ENCODE measurements around the gene CRADD.
A peak's percentile ranks its signal among the peaks of the same experiment; 100 is the strongest.

Gene CRADD

GRCh38 chr12:93790472-93791152, 113.4 kb downstream of the CRADD start:
- H3K27me3 ChIP-seq (replicated peaks): no peaks in the 10 kb centered on the region
- in situ Hi-C loops (cut with HindIII; ENCODE audit: low pct_ligation_motif_present, low sequenced_read_pairs): no loop called here
- TF ChIP-seq, protein P1, sequence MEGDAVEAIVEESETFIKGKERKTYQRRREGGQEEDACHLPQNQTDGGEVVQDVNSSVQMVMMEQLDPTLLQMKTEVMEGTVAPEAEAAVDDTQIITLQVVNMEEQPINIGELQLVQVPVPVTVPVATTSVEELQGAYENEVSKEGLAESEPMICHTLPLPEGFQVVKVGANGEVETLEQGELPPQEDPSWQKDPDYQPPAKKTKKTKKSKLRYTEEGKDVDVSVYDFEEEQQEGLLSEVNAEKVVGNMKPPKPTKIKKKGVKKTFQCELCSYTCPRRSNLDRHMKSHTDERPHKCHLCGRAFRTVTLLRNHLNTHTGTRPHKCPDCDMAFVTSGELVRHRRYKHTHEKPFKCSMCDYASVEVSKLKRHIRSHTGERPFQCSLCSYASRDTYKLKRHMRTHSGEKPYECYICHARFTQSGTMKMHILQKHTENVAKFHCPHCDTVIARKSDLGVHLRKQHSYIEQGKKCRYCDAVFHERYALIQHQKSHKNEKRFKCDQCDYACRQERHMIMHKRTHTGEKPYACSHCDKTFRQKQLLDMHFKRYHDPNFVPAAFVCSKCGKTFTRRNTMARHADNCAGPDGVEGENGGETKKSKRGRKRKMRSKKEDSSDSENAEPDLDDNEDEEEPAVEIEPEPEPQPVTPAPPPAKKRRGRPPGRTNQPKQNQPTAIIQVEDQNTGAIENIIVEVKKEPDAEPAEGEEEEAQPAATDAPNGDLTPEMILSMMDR (IDR thresholded peaks at IDR 0.05; ENCODE audit: low read depth, low read length, missing control alignments): no peak
- H3K27ac ChIP-seq: peak overlapping the region; percentile 67
- H3K36me3 ChIP-seq (replicated peaks): no peaks in the 10 kb centered on the region
- DNase-seq: peak; percentile 94
- H3K4me3 ChIP-seq (ENCODE audit: low read depth, low read length): no peak overlapping the region

DNA sequence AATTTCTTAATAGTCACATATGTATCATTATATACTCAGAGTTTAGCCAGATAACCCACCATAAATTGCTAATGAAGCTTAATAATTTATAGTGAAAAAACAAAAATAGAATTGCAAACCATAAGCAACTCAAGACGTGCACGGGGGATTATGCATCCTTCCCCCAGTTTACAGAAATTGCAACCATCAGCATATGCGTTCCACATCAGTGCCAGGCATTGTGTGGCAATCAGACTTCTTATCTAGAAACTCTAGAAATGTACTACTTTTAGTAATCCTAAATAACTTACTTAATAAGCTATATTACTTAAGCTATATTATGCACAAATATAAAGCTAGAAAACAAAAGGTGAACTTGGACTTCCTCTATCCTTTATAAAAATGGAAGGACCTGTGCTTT, 115.8 kb downstream of the CRADD start:
- in situ Hi-C loops (cut with HindIII; ENCODE audit: low pct_ligation_motif_present, low sequenced_read_pairs): no loop called here
- no peaks in the 10 kb centered on the region for H3K36me3 ChIP-seq (replicated peaks)
- TF ChIP-seq, protein P1 (IDR thresholded peaks at IDR 0.05; ENCODE audit: low read depth, low read length, missing control alignments): no peak
- no peak overlapping the region for H3K4me3 ChIP-seq (ENCODE audit: low read depth, low read length)
- no peaks in the 10 kb centered on the region for H3K27me3 ChIP-seq (replicated peaks)
- no peak overlapping the region for H3K27ac ChIP-seq
- DNase-seq: no peak

DNA sequence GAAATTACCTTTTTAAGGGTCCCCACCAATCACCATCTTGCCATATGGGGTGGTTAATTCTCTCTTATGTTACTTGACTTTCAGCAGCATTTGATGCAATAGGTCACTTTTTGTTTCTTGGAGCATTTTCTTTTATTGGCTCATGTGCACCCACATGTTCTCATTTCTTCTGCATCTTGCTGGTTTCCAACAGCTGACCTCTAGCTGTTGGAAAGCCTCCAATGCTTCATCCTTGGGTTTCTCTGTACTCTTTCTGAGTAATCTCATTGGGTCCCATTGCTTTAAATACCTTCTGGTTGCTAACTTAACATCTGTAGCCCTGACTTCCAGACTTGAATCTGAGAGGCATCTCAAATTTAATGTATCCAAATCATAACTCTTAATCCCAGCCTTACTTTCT, 116.8 kb downstream of the CRADD start:
- in situ Hi-C loops (cut with HindIII; ENCODE audit: low pct_ligation_motif_present, low sequenced_read_pairs): no loop called here
- H3K4me3 ChIP-seq (ENCODE audit: low read depth, low read length): no peak overlapping the region
- DNase-seq: peak; percentile 57
- no peak overlapping the region for H3K27ac ChIP-seq
- TF ChIP-seq, protein P1 (IDR thresholded peaks at IDR 0.05; ENCODE audit: low read depth, low read length, missing control alignments): no peak
- no peaks in the 10 kb centered on the region for H3K27me3 ChIP-seq (replicated peaks)
- H3K36me3 ChIP-seq (replicated peaks): no peaks in the 10 kb centered on the region

- Histone ChIP-seq H3K36me3 (replicated peaks) (no peaks in the 10 kb centered on the region), H3K4me3 (ENCODE audit: low read depth, low read length) (no peak overlapping the region), H3K27me3 (replicated peaks) (no peaks in the 10 kb centered on the region), H3K27ac (no peak overlapping the region)
- TF ChIP-seq, protein P1 (IDR thresholded peaks at IDR 0.05; ENCODE audit: low read depth, low read length, missing control alignments): no peak
- DNase-seq: no peak
- in situ Hi-C loops (cut with HindIII; ENCODE audit: low pct_ligation_motif_present, low sequenced_read_pairs): no loop called here
These were observed 117.6 kb downstream of the CRADD start for GRCh38 chr12:93794738-93795137.

DNA sequence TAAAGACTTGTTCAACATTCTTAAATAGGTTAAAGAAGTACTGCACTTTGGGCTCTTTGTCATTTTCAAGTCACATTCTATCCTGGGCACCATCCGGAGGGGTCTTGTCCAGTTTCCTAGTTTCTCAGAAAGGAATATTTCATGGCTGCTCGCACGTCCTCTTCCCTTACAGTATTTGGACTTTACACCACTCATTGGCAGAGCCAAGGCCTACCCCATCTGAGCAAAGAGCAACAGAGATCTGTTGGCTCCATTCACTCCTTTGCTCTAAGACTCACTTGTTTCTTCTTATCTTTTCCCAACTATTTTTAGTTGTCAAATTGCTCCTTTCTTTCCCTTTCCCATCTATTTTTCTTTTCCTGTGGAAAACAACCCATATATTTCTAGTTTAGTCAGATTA, 118.2 kb downstream of the CRADD start:
- Histone ChIP-seq H3K27ac (no peak overlapping the region), H3K4me3 (ENCODE audit: low read depth, low read length) (no peak overlapping the region), H3K36me3 (replicated peaks) (no peaks in the 10 kb centered on the region), H3K27me3 (replicated peaks) (no peaks in the 10 kb centered on the region)
- TF ChIP-seq, protein P1 (IDR thresholded peaks at IDR 0.05; ENCODE audit: low read depth, low read length, missing control alignments): no peak
- DNase-seq: no peak
- in situ Hi-C loops (cut with HindIII; ENCODE audit: low pct_ligation_motif_present, low sequenced_read_pairs): no loop called here

DNA sequence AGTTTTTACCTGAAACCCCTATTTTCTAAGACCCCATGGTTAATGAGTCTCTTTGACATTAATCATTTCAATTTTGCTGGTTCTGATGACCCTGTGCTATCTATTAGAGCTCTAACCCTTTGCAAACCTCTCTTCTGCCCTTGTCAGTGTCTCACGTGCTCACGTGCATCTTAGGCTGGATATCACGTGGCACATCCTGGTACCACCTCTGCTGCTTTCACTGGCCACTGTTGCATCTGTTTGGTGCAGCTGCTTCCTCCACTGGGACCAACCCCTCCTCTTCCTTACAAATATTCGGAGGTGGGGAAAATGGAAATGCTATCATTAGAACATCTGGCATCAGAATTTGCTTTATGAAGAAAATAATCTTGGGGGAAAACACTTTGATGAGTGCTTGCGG, 119.6 kb downstream of the CRADD start:
- Histone ChIP-seq H3K36me3 (replicated peaks) (no peaks in the 10 kb centered on the region), H3K4me3 (ENCODE audit: low read depth, low read length) (no peak overlapping the region), H3K27ac (no peak overlapping the region), H3K27me3 (replicated peaks) (no peaks in the 10 kb centered on the region)
- DNase-seq: no peak
- TF ChIP-seq, protein P1 (IDR thresholded peaks at IDR 0.05; ENCODE audit: low read depth, low read length, missing control alignments): no peak
- in situ Hi-C loops (cut with HindIII; ENCODE audit: low pct_ligation_motif_present, low sequenced_read_pairs): no loop called here

Measured in brain microvascular endothelial cell (primary cell).